NB4 (cell line): ENCODE measurements around the gene MAGI1.

Experiments
- MYC ChIP-seq: IDR thresholded peaks from 2 replicates; pipeline ENCODE4 v1.6.1; 2011; ENCODE audit warnings: low read depth, low read length
- POLR2A ChIP-seq: IDR thresholded peaks from 2 replicates; pipeline ENCODE4 v1.6.1; 2011; ENCODE audit warnings: mild to moderate bottlenecking; ENCODE audit not compliant: insufficient read length; ENCODE audit errors: extremely low read depth
- TF ChIP-seq, protein P1 (sequence below): IDR thresholded peaks from one replicate; pipeline ENCODE4 v1.5.1; 2012; ENCODE audit warnings: low read depth, low read length
- TF ChIP-seq, protein P2 (sequence below): IDR thresholded peaks from 2 replicates; pipeline ENCODE4 v1.6.1; 2011; ENCODE audit warnings: low read depth, low read length

DNA sequence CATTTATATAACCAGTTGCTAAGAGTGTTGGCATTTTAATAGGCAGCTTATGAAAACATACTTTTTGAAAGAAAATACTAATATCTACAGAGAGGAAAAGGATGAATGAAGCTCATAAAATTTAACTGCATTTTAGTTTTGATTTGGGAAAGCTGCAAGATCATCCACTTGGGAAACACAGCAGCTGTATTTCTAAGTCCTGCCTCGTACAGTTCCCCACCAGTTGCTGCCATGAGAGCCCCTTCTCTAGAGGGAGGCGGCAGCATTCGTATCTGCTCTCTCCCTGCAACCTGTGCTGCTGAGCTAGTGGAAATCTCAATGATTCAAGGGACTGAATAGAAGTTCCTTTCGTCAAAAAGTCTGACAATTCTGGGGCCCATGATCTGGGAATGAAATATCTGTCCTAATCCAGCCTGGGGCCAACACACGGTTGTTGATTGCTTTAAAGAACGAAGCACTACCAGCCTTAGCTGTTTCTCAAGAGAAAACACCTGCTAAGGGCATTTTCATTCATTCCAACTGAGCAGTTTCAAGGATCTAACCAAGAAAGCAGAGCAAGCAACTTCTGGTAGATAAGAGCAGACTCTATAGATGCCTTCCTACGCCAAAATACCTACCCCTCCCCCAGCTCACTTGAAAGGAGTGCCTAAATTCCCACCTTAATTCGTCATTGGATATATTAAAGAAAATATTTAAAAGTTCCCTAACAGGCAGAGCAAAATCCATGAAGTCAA is 223.7 kb downstream of the MAGI1 start:
- TF ChIP-seq, protein P1, sequence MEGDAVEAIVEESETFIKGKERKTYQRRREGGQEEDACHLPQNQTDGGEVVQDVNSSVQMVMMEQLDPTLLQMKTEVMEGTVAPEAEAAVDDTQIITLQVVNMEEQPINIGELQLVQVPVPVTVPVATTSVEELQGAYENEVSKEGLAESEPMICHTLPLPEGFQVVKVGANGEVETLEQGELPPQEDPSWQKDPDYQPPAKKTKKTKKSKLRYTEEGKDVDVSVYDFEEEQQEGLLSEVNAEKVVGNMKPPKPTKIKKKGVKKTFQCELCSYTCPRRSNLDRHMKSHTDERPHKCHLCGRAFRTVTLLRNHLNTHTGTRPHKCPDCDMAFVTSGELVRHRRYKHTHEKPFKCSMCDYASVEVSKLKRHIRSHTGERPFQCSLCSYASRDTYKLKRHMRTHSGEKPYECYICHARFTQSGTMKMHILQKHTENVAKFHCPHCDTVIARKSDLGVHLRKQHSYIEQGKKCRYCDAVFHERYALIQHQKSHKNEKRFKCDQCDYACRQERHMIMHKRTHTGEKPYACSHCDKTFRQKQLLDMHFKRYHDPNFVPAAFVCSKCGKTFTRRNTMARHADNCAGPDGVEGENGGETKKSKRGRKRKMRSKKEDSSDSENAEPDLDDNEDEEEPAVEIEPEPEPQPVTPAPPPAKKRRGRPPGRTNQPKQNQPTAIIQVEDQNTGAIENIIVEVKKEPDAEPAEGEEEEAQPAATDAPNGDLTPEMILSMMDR: no peak
- TF ChIP-seq POLR2A (no peak), MYC (no peak)
- TF ChIP-seq, protein P2, sequence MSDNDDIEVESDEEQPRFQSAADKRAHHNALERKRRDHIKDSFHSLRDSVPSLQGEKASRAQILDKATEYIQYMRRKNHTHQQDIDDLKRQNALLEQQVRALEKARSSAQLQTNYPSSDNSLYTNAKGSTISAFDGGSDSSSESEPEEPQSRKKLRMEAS: no peak
